Ishikawa (cell line): ENCODE measurements around the gene TMEM88.

Source experiments
- CEBPB ChIP-seq: IDR thresholded peaks from 2 replicates; pipeline ENCODE4 v1.6.1; 2012
- CREB1 ChIP-seq: IDR thresholded peaks from 2 replicates; pipeline ENCODE4 v1.6.1; 2012; ENCODE audit warnings: low read depth
- EGR1 ChIP-seq: IDR thresholded peaks from 2 replicates; pipeline ENCODE4 v1.6.1; 2012
- EP300 ChIP-seq: IDR thresholded peaks from 2 replicates; pipeline ENCODE4 v1.6.1; 2012; ENCODE audit warnings: borderline replicate concordance
- FOXM1 ChIP-seq: IDR thresholded peaks from 2 replicates; pipeline ENCODE4 v1.6.1; 2012; ENCODE audit warnings: low read depth, borderline replicate concordance
- MAX ChIP-seq: IDR thresholded peaks from 2 replicates; pipeline ENCODE4 v1.6.1; 2012
- NFIC ChIP-seq: IDR thresholded peaks from 2 replicates; pipeline ENCODE4 v1.6.1; 2012
- RAD21 ChIP-seq: IDR thresholded peaks from 2 replicates; pipeline ENCODE4 v1.6.1; 2012; ENCODE audit warnings: low read depth
- TAF1 ChIP-seq: IDR thresholded peaks from 2 replicates; pipeline ENCODE4 v1.6.1; 2012; ENCODE audit warnings: low read depth, mild to moderate bottlenecking
- TCF12 ChIP-seq: IDR thresholded peaks from 2 replicates; pipeline ENCODE4 v1.6.1; 2012; ENCODE audit warnings: low read depth
- TEAD4 ChIP-seq: IDR thresholded peaks from 2 replicates; pipeline ENCODE4 v1.6.1; 2012
- USF1 ChIP-seq: IDR thresholded peaks from 2 replicates; pipeline ENCODE4 v1.6.1; 2012
- YY1 ChIP-seq: IDR thresholded peaks from 2 replicates; pipeline ENCODE4 v1.6.1; 2012; ENCODE audit warnings: low read depth
- ZBTB7A ChIP-seq: IDR thresholded peaks from 2 replicates; pipeline ENCODE4 v1.6.1; 2012; ENCODE audit warnings: low read depth
- TF ChIP-seq, protein P1 (sequence below): IDR thresholded peaks from 2 replicates; pipeline ENCODE4 v1.6.1; 2012; ENCODE audit warnings: low read depth, mild to moderate bottlenecking

TMEM88 gene, protein sequence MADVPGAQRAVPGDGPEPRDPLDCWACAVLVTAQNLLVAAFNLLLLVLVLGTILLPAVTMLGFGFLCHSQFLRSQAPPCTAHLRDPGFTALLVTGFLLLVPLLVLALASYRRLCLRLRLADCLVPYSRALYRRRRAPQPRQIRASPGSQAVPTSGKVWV

DNA sequence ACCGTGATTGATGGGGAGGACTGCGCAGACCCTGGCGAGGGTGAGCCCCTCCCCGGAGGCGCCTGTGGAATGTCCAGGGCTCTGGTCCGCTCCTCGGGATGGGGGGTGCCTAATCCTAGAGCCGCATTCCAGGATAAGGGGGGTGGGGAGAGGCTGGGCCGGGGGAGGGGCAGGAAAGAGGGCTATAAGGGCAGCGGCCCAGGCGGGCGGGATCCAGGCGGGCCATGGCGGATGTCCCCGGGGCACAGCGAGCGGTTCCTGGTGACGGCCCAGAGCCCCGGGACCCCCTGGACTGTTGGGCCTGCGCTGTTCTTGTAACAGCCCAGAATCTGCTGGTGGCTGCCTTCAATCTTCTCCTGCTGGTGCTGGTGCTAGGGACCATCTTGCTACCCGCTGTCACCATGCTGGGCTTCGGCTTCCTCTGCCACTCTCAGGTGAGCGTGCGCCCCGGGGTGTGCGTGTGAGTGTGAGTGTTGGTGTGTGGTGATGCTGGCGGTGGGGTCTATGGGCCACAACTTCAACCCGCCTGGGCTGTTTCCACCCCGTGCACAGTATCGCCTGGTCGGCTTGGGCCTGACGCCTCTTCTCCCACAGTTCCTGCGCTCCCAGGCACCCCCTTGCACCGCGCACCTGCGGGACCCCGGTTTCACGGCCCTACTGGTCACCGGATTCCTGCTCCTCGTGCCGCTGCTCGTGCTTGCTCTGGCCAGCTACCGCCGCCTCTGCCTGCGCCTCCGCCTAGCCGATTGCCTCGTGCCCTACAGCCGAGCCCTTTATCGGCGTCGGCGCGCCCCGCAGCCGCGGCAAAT lies at the start of gene TMEM88:
TSS of gene TMEM88 (plus strand) at position 216 of the 809 bp plus-strand sequence. CDS start at position 225, 9 bp downstream.
- TF ChIP-seq EP300, result no peak
- TF ChIP-seq USF1, result no peak
- no peak for TF ChIP-seq TCF12
- TF ChIP-seq ZBTB7A, result no peak
- TF ChIP-seq EGR1, result no peak

DNA sequence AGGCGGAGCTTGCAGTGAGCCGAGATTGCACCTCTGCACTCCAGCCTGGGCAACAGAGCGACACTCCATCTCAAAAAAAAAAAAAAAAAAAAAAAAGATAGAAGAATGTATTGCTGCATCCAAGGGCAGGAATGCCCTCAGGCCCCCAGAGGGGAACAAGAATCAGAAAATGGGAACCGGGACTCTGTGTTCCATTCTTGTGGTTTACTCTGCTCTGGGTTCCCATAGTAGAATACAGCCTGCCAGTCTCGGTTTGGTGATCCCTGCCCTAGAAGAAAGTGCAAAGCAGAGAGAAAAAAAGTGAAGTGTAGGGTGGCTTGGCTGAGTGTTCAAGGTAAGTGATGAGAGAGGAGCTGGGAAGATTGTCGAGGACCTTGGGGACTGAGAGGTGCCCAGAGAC lies 48.3 kb upstream of the TMEM88 start:
- TF ChIP-seq ZBTB7A, result no peak
- no peak for TF ChIP-seq YY1
- TF ChIP-seq CREB1, result no peak
- TF ChIP-seq TAF1, result no peak
- TF ChIP-seq NFIC, result no peak
- no peak for TF ChIP-seq EGR1
- no peak for TF ChIP-seq RAD21
- TF ChIP-seq CEBPB, result no peak
- no peak for TF ChIP-seq MAX

DNA sequence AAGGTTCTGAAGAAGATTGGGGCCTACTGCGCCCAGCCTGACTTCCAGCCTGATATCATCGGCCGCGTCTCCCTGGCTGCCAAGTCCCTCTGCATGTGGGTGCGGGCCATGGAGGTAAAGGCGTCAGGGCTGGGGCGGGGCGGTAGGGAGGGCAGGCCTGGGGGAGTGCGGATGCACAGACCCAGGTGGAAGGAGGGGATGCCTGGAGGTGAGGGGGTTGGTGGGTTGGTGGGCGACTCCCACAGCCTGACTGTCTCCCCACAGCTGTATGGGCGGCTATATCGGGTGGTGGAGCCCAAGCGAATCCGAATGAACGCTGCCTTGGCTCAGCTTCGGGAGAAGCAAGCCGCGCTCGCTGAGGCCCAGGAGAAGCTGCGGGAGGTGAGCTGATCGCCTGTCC lies 47.7 kb upstream of the TMEM88 start:
- no peak for TF ChIP-seq MAX
- TF ChIP-seq CEBPB, result no peak
- no peak for TF ChIP-seq TCF12
- no peak for TF ChIP-seq ZBTB7A
- TF ChIP-seq FOXM1, result no peak
- no peak for TF ChIP-seq EGR1
- no peak for TF ChIP-seq USF1
- TF ChIP-seq EP300, result no peak

DNA sequence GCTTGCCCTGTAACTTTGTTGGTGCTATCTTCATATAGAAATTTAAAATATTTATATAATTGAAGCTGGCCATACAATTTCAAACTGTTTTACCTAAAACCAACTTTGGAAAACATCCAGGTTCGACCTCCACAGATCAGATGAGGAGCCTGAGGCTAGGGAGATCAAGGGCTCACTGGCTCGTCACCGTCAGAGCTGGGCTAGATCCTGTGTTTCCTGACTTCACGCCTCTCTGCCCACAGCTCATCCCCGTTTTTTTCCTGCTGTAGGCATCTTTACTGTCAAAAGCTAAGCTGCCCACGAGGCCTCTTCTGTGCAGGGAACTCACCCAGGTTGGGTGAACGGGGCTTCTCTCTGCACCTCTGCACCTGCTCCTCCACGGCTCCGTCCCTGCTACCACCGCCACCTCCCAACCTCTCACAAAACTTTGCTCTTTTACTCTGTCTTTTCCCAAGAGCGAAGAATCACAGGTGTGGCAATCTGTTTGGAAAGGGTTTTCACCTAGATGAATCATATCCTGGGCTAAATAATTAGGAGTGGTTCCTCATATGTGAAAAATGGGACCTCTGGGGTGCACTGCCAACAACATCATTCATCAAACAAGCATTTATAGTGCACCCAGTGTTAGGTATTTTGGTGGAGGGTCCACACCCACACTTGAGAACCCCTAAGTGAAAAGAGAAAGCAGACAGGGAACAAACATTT lies 45.6 kb upstream of the TMEM88 start:
- no peak for TF ChIP-seq CEBPB
- no peak for TF ChIP-seq EP300
- TF ChIP-seq TEAD4, result no peak

DNA sequence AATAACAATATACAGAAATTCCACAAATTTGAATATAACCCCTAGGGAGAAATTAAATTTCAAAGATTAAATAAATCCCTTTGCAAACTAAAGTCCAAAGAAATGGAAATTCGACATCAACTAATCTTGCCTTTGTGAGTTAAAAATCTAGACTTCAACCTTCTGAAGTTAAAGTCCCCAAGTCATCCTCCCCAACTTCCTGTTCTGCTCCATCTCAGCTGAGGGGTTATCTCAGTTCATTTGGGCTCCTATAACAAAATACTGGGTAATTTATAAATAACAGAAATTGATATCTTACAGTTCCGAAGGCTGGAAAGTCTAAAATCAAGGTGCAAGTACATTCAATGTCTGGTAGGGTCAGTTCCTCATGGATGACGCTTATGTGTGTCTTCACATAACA lies 43.6 kb upstream of the TMEM88 start:
- TF ChIP-seq ZBTB7A (no peak), CREB1 (no peak), USF1 (no peak), FOXM1 (no peak), TAF1 (no peak), EGR1 (no peak), YY1 (no peak), NFIC (no peak), TCF12 (no peak), CEBPB (no peak), RAD21 (no peak), EP300 (no peak), MAX (no peak), TEAD4 (no peak)
- TF ChIP-seq, protein P1, sequence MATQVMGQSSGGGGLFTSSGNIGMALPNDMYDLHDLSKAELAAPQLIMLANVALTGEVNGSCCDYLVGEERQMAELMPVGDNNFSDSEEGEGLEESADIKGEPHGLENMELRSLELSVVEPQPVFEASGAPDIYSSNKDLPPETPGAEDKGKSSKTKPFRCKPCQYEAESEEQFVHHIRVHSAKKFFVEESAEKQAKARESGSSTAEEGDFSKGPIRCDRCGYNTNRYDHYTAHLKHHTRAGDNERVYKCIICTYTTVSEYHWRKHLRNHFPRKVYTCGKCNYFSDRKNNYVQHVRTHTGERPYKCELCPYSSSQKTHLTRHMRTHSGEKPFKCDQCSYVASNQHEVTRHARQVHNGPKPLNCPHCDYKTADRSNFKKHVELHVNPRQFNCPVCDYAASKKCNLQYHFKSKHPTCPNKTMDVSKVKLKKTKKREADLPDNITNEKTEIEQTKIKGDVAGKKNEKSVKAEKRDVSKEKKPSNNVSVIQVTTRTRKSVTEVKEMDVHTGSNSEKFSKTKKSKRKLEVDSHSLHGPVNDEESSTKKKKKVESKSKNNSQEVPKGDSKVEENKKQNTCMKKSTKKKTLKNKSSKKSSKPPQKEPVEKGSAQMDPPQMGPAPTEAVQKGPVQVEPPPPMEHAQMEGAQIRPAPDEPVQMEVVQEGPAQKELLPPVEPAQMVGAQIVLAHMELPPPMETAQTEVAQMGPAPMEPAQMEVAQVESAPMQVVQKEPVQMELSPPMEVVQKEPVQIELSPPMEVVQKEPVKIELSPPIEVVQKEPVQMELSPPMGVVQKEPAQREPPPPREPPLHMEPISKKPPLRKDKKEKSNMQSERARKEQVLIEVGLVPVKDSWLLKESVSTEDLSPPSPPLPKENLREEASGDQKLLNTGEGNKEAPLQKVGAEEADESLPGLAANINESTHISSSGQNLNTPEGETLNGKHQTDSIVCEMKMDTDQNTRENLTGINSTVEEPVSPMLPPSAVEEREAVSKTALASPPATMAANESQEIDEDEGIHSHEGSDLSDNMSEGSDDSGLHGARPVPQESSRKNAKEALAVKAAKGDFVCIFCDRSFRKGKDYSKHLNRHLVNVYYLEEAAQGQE, result no peak

GRCh38 chr17:7814969-7815368 lies 39.9 kb upstream of the TMEM88 start:
- TF ChIP-seq TAF1 (no peak), RAD21 (no peak), CEBPB (no peak), TEAD4 (no peak), FOXM1 (no peak), ZBTB7A (no peak), NFIC (no peak), MAX (no peak), TCF12 (no peak), EP300 (no peak), CREB1 (no peak), USF1 (no peak), EGR1 (no peak), YY1 (no peak)
- TF ChIP-seq, protein P1, result no peak
